Hepatocyte (in vitro differentiated cells): ENCODE data around the gene NTRK3.

Experiments
- CTCF ChIP-seq: fragments of 200-600 bp; sonication (generic); IDR thresholded peaks from 2 replicates; pipeline ENCODE4 v1.5.1; 2016; ENCODE audit warnings: antibody characterized with exemption, mild to moderate bottlenecking; ENCODE audit not compliant: poor library complexity
- EZH2 ChIP-seq: fragments of 200-600 bp; sonication (generic); IDR thresholded peaks from 2 replicates; pipeline ENCODE4 v1.6.1; 2016; ENCODE audit warnings: antibody characterized with exemption, mild to moderate bottlenecking, borderline replicate concordance

DNA sequence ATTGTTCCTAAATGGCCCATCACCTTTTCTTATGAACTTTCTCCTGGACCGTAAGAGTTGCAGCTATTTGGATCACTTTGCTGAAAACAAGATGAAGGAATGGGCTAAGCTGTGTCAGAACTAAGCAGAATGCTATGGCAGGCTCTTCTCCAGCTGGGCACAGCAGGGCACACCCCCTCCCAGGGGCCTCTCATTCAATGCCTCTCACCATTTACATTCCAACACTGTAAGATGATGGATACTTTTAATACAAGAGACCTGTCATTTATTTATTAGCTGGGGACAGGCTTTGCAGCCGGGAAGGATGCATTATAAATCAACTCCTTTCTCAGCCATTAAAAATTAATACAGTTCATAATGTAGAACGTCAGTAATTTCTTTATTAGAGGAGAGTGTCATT is 240.1 kb downstream of the NTRK3 start:
- TF ChIP-seq CTCF (no peak), EZH2 (no peak)
